ENCODE data around the gene ELOVL5. TPM values are rescaled to one million over a fixed set of nuclear protein-coding genes. Genes with fewer than 3 reads are reported as not detected.
A peak's percentile ranks its signal among the peaks of the same experiment; 100 is the strongest.

Gene ELOVL5
- total RNA-seq, 1 donor from 2014 or later = 55.9 TPM

- TF ChIP-seq CTCF (conservative IDR thresholded peaks at IDR 0.05; ENCODE audit: low read depth, low read length) = no peak
- no peak for DNase-seq (ENCODE audit: low read depth)
- peak overlapping the region; percentile 56 for H3K4me3 ChIP-seq (ENCODE audit: low read depth, low read length)
These were observed 11.0 kb upstream of the ELOVL5 start for GRCh38 chr6:53359843-53360092.

GRCh38 chr6:53359095-53359842, 10.5 kb upstream of the ELOVL5 start:
- peak overlapping the region; percentile 56 for H3K4me3 ChIP-seq (ENCODE audit: low read depth, low read length)
- DNase-seq (ENCODE audit: low read depth) = no peak
- TF ChIP-seq CTCF (conservative IDR thresholded peaks at IDR 0.05; ENCODE audit: low read depth, low read length) = no peak

- no peak for DNase-seq (ENCODE audit: low read depth)
- no peak for TF ChIP-seq CTCF (conservative IDR thresholded peaks at IDR 0.05; ENCODE audit: low read depth, low read length)
- peak overlapping the region; percentile 55 for H3K4me3 ChIP-seq (ENCODE audit: low read depth, low read length)
These were observed 9.8 kb upstream of the ELOVL5 start for GRCh38 chr6:53358440-53359094.

- DNase-seq (ENCODE audit: low read depth) = no peak
- no peak overlapping the region for H3K4me3 ChIP-seq (ENCODE audit: low read depth, low read length)
- no peak for TF ChIP-seq CTCF (conservative IDR thresholded peaks at IDR 0.05; ENCODE audit: low read depth, low read length)
These were observed 9.0 kb upstream of the ELOVL5 start for GRCh38 chr6:53357576-53358360.

GRCh38 chr6:53353624-53354023, 4.9 kb upstream of the ELOVL5 start:
- no peak for TF ChIP-seq CTCF (conservative IDR thresholded peaks at IDR 0.05; ENCODE audit: low read depth, low read length)
- no peak for DNase-seq (ENCODE audit: low read depth)
- no peak overlapping the region for H3K4me3 ChIP-seq (ENCODE audit: low read depth, low read length)

GRCh38 chr6:53352360-53352759, 3.6 kb upstream of the ELOVL5 start:
- no peak for DNase-seq (ENCODE audit: low read depth)
- TF ChIP-seq CTCF (conservative IDR thresholded peaks at IDR 0.05; ENCODE audit: low read depth, low read length) = no peak
- no peak overlapping the region for H3K4me3 ChIP-seq (ENCODE audit: low read depth, low read length)
